ENCODE measurements around the gene LAMC1.

- TF ChIP-seq, protein P1, sequence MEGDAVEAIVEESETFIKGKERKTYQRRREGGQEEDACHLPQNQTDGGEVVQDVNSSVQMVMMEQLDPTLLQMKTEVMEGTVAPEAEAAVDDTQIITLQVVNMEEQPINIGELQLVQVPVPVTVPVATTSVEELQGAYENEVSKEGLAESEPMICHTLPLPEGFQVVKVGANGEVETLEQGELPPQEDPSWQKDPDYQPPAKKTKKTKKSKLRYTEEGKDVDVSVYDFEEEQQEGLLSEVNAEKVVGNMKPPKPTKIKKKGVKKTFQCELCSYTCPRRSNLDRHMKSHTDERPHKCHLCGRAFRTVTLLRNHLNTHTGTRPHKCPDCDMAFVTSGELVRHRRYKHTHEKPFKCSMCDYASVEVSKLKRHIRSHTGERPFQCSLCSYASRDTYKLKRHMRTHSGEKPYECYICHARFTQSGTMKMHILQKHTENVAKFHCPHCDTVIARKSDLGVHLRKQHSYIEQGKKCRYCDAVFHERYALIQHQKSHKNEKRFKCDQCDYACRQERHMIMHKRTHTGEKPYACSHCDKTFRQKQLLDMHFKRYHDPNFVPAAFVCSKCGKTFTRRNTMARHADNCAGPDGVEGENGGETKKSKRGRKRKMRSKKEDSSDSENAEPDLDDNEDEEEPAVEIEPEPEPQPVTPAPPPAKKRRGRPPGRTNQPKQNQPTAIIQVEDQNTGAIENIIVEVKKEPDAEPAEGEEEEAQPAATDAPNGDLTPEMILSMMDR (IDR thresholded peaks at IDR 0.05), result no peak
- TF ChIP-seq POLR2AphosphoS5 (IDR thresholded peaks at IDR 0.05) (no peak), POLR2A (IDR thresholded peaks at IDR 0.05) (no peak), EP300 (IDR thresholded peaks at IDR 0.05) (no peak)
These were observed 42.0 kb downstream of the LAMC1 start for GRCh38 chr1:183065168-183065706.
